ENCODE data around the gene SELENON. TPM values are rescaled to one million over a fixed set of nuclear protein-coding genes. Genes with fewer than 3 reads are reported as not detected.

SELENON gene
- total and polyA plus RNA-seq, 4 donors, result 4.3 to 16.1 (median 9.0) TPM

GRCh38 chr1:25786887-25787759, 12.9 kb upstream of the SELENON start:
- no peak for TF ChIP-seq JUND (IDR thresholded peaks at IDR 0.05)
- TF ChIP-seq RAD21 (IDR thresholded peaks at IDR 0.05), result no peak
- 89% methylated on average over 11 of the region's 11 CpGs for WGBS
- no peak for DNase-seq (ENCODE audit: low spot score)
- Histone ChIP-seq H3K36me3 (ENCODE audit: control insufficient read depth in 4 of 4, insufficient read depth in 3 of 4, low read depth in 1 of 4, low read length in 3 of 4) (peaks cover 0 to 6% (median 0%) of the 10 kb centered on the region in 4 donors), H3K9me3 (ENCODE audit: control insufficient read depth in 4 of 4, low read length in 3 of 4) (no peaks in the 10 kb centered on the region), H3K27me3 (ENCODE audit: control insufficient read depth in 4 of 4, insufficient read depth in 4 of 4, low read length in 3 of 4) (no peaks in the 10 kb centered on the region), H3K9ac (ENCODE audit: low read depth in 1 of 2, low read length in 2 of 2) (no peak overlapping the region), H3K4me3 (ENCODE audit: low read depth in 1 of 3, low read length in 3 of 3) (no peak overlapping the region), H3K27ac (ENCODE audit: low read depth in 1 of 2, low read length in 2 of 2) (no peak overlapping the region), H3K4me1 (ENCODE audit: control insufficient read depth in 4 of 4, insufficient read depth in 4 of 4, low read length in 3 of 4) (no peaks in the 10 kb centered on the region)

DNA sequence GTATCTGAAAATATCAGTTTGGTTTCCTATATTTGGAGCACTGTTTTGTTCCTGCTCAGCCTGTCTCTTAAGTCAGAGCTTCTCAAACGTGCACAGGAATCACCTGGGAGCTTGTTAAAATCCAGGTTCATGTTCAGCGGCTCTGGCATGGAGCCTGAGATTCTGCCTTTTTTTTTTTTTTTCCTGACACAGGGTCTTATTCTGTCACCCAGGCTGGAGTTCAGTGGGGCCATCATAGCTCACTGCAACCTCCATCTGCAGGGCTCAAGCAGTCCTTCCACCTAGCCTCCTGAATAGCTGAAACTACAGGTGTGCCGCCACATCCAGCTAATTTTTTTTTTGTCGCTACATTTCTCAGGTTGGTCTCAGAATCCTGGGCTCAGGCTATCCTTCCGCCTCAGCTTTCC, 12.2 kb upstream of the SELENON start:
- H3K4me1 ChIP-seq (ENCODE audit: control insufficient read depth in 4 of 4, insufficient read depth in 4 of 4, low read length in 3 of 4), result no peaks in the 10 kb centered on the region
- TF ChIP-seq, protein P1, sequence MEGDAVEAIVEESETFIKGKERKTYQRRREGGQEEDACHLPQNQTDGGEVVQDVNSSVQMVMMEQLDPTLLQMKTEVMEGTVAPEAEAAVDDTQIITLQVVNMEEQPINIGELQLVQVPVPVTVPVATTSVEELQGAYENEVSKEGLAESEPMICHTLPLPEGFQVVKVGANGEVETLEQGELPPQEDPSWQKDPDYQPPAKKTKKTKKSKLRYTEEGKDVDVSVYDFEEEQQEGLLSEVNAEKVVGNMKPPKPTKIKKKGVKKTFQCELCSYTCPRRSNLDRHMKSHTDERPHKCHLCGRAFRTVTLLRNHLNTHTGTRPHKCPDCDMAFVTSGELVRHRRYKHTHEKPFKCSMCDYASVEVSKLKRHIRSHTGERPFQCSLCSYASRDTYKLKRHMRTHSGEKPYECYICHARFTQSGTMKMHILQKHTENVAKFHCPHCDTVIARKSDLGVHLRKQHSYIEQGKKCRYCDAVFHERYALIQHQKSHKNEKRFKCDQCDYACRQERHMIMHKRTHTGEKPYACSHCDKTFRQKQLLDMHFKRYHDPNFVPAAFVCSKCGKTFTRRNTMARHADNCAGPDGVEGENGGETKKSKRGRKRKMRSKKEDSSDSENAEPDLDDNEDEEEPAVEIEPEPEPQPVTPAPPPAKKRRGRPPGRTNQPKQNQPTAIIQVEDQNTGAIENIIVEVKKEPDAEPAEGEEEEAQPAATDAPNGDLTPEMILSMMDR (IDR thresholded peaks at IDR 0.05; ENCODE audit: low read depth, low read length, missing input control), result no peak
- TF ChIP-seq YY1 (IDR thresholded peaks at IDR 0.05) (no peak), SP1 (IDR thresholded peaks at IDR 0.05) (no peak), RXRA (IDR thresholded peaks at IDR 0.05) (no peak), JUND (IDR thresholded peaks at IDR 0.05) (no peak), FOXA2 (IDR thresholded peaks at IDR 0.05) (no peak), EGR1 (IDR thresholded peaks at IDR 0.05; ENCODE audit: low read depth in 2 of 2) (no peak), NR2F2 (IDR thresholded peaks at IDR 0.05) (no peak), ATF3 (IDR thresholded peaks at IDR 0.05) (no peak), HNF4A (conservative IDR thresholded peaks at IDR 0.05) (no peak), TAF1 (conservative IDR thresholded peaks at IDR 0.05) (no peak), GABPA (IDR thresholded peaks at IDR 0.05 in 1 of 2, conservative IDR thresholded peaks at IDR 0.05 in 1 of 2) (no peak), HNF4G (IDR thresholded peaks at IDR 0.05) (no peak), FOXA1 (IDR thresholded peaks at IDR 0.05) (no peak), RAD21 (IDR thresholded peaks at IDR 0.05) (no peak)
- TF ChIP-seq, protein P2, sequence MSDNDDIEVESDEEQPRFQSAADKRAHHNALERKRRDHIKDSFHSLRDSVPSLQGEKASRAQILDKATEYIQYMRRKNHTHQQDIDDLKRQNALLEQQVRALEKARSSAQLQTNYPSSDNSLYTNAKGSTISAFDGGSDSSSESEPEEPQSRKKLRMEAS (IDR thresholded peaks at IDR 0.05), result no peak
- TF ChIP-seq, protein P3, sequence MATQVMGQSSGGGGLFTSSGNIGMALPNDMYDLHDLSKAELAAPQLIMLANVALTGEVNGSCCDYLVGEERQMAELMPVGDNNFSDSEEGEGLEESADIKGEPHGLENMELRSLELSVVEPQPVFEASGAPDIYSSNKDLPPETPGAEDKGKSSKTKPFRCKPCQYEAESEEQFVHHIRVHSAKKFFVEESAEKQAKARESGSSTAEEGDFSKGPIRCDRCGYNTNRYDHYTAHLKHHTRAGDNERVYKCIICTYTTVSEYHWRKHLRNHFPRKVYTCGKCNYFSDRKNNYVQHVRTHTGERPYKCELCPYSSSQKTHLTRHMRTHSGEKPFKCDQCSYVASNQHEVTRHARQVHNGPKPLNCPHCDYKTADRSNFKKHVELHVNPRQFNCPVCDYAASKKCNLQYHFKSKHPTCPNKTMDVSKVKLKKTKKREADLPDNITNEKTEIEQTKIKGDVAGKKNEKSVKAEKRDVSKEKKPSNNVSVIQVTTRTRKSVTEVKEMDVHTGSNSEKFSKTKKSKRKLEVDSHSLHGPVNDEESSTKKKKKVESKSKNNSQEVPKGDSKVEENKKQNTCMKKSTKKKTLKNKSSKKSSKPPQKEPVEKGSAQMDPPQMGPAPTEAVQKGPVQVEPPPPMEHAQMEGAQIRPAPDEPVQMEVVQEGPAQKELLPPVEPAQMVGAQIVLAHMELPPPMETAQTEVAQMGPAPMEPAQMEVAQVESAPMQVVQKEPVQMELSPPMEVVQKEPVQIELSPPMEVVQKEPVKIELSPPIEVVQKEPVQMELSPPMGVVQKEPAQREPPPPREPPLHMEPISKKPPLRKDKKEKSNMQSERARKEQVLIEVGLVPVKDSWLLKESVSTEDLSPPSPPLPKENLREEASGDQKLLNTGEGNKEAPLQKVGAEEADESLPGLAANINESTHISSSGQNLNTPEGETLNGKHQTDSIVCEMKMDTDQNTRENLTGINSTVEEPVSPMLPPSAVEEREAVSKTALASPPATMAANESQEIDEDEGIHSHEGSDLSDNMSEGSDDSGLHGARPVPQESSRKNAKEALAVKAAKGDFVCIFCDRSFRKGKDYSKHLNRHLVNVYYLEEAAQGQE (IDR thresholded peaks at IDR 0.05), result no peak
- TF ChIP-seq, protein P4, sequence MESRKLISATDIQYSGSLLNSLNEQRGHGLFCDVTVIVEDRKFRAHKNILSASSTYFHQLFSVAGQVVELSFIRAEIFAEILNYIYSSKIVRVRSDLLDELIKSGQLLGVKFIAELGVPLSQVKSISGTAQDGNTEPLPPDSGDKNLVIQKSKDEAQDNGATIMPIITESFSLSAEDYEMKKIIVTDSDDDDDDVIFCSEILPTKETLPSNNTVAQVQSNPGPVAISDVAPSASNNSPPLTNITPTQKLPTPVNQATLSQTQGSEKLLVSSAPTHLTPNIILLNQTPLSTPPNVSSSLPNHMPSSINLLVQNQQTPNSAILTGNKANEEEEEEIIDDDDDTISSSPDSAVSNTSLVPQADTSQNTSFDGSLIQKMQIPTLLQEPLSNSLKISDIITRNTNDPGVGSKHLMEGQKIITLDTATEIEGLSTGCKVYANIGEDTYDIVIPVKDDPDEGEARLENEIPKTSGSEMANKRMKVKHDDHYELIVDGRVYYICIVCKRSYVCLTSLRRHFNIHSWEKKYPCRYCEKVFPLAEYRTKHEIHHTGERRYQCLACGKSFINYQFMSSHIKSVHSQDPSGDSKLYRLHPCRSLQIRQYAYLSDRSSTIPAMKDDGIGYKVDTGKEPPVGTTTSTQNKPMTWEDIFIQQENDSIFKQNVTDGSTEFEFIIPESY (IDR thresholded peaks at IDR 0.05), result no peak
- H3K36me3 ChIP-seq (ENCODE audit: control insufficient read depth in 4 of 4, insufficient read depth in 3 of 4, low read depth in 1 of 4, low read length in 3 of 4), result peaks cover 0 to 6% (median 0%) of the 10 kb centered on the region in 4 donors
- H3K27ac ChIP-seq (ENCODE audit: low read depth in 1 of 2, low read length in 2 of 2), result no peak overlapping the region
- no peak overlapping the region for H3K9ac ChIP-seq (ENCODE audit: low read depth in 1 of 2, low read length in 2 of 2)
- WGBS, result 92% methylated on average over 5 of the region's 5 CpGs
- no peak overlapping the region for H3K4me3 ChIP-seq (ENCODE audit: low read depth in 1 of 3, low read length in 3 of 3)
- no peak for DNase-seq (ENCODE audit: low spot score)
- H3K27me3 ChIP-seq (ENCODE audit: control insufficient read depth in 4 of 4, insufficient read depth in 4 of 4, low read length in 3 of 4), result no peaks in the 10 kb centered on the region
- H3K9me3 ChIP-seq (ENCODE audit: control insufficient read depth in 4 of 4, low read length in 3 of 4), result no peaks in the 10 kb centered on the region

Measured in liver (tissue), 9 donors.